Kidney (tissue), 14 donors: ENCODE data around the gene SEC14L6. TPM values are rescaled to one million over a fixed set of nuclear protein-coding genes. Genes with fewer than 3 reads are reported as not detected.
A peak's percentile ranks its signal among the peaks of the same experiment; 100 is the strongest.

ENCODE experiments used
- DNase-seq, 5 donors: peaks; one replicate each; pipeline ENCODE4 v3.0.0-alpha.2; 2013 to 2020
- FAIRE-seq: peaks from 2 replicates; lab custom pipeline; 2012; peaks lifted over from hg19 to GRCh38; lab: Jason Lieb, UNC
- H3K27ac ChIP-seq, 2 donors: one replicate each; pipeline ENCODE4 v1.7.0; 2013; ENCODE audit warnings: low read depth in 2 of 2, low read length in 2 of 2, inconsistent platforms in 1 of 2
- H3K27me3 ChIP-seq: one replicate; pipeline ENCODE4 v1.7.1; 2013; ENCODE audit warnings: low read length, inconsistent platforms; ENCODE audit not compliant: control insufficient read depth, insufficient read depth
- H3K36me3 ChIP-seq, 3 donors: one replicate each; pipeline versions ENCODE4 v1.7.0 to v1.7.1; 2013; ENCODE audit warnings: low read length in 3 of 3, control low read depth in 1 of 3, inconsistent platforms in 1 of 3; ENCODE audit not compliant: insufficient read depth in 3 of 3, control insufficient read depth in 2 of 3
- H3K4me1 ChIP-seq, 3 donors: one replicate each; pipeline versions ENCODE4 v1.7.0 to v1.7.1; 2013; ENCODE audit warnings: low read length in 3 of 3, inconsistent platforms in 1 of 3, low read depth in 1 of 3; ENCODE audit not compliant: control insufficient read depth in 2 of 3, insufficient read depth in 2 of 3
- H3K4me3 ChIP-seq, 3 donors: one replicate each; pipeline versions ENCODE4 v1.7.0 to v1.8.1; 2013; ENCODE audit warnings: low read length in 3 of 3, control low read depth in 1 of 3, inconsistent platforms in 1 of 3
- H3K9ac ChIP-seq, 3 donors: one replicate each; pipeline versions ENCODE4 v1.7.0 to v1.7.1; 2013; ENCODE audit warnings: low read length in 3 of 3, control low read depth in 1 of 3, inconsistent platforms in 1 of 3
- H3K9me3 ChIP-seq, 3 donors: one replicate each; pipeline versions ENCODE4 v1.7.0 to v1.7.1; 2013; ENCODE audit warnings: low read length in 3 of 3, control low read depth in 1 of 3, inconsistent platforms in 1 of 3; ENCODE audit not compliant: control insufficient read depth in 2 of 3, insufficient read depth in 1 of 3
- intact Hi-C: fragments of 100-400 bp; cut with DNase I; formaldehyde crosslinking; loops from one replicate; pipeline ENCODE4 v1.11.1; 2022
- polyA plus RNA-seq: library from polyadenylated mRNA; stranded (reverse); fragments of 350-450 nt; fragmentation: Illumina TruSeq; extraction: RNeasy Lipid Tissue Mini Kit (QIAGEN cat#74804); gene quantifications from one replicate; pipeline ENCODE4 v1.2.3, GENCODE V29; 2014; ENCODE audit warnings: low read depth, low replicate concordance; ENCODE audit not compliant: insufficient read depth
- total RNA-seq: library from RNA; stranded (reverse); fragmentation: NEBNext Ultra II Directional; extraction: Animal tissue kit (Norgen Biotek cat#: 25700); gene quantifications from one replicate; pipeline ENCODE4 v1.2.1, GENCODE V29; 2021
- TF ChIP-seq, protein P1 (sequence below): IDR thresholded peaks from 3 replicates; pipeline ENCODE4 v1.5.1; 2012; ENCODE audit warnings: mild to moderate bottlenecking, moderate library complexity, borderline replicate concordance; ENCODE audit not compliant: insufficient read depth; ENCODE audit errors: extremely low read depth
- donor health status: control.
- donor health status: control.
- donor health status: control.
- donor health status: control.
- donor health status: control.
- donor health status: DM: yes; HTN: yes; CAD: no.
- donor health status: Normal renal cell carcinoma (clear cell type).

SEC14L6 gene
- total and polyA plus RNA-seq, 2 donors from 2014 or later: 13.9 to 16.5 TPM

DNA sequence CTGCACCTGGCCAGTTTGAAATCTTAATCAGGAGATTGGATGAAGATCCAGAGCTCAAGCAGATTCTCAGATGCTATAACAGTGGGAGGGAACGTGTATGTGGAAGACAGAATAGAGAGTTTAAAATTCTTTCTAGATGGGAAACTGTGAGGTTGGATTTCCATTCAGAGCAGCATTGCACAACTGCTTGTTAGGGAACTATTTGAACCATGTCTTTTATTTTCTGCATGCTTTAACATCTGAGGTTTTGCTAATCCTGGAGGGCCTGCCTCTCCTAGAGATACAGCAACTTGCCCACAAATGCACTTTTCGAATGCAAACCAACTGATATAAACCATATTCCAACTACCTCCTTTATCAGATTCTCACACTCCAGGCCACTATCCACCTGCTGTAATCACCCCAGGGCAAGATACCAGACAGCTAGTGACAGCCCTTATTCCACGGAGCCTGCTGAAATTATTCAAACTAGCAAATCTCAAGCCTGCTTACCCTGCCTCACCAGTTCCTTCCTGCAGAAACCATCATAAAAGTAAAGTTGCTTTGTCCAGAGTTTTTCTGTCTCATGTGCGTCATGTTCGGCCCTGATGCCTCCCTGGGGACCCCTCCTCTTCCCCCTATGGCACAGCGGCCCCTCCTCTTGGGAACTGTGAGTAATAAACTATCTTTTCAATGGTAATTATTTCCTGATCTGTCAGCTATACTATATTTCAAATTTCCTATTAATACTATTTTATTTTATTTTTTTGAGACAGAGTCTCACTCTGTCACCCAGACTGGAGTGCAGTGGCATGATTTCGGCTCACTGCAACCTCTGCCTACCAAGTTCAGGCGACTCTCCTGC lies 22.7 kb downstream of the SEC14L6 start:
- no peak overlapping the region for H3K27ac ChIP-seq
- H3K4me3 ChIP-seq: no peak overlapping the region
- no peak overlapping the region for H3K9ac ChIP-seq
- FAIRE-seq: no peak
- H3K4me1 ChIP-seq: no peaks in the 10 kb centered on the region
- no peaks in the 10 kb centered on the region for H3K9me3 ChIP-seq
- no peaks in the 10 kb centered on the region for H3K27me3 ChIP-seq
- no peaks in the 10 kb centered on the region for H3K36me3 ChIP-seq
- DNase-seq: no peak
- intact Hi-C loops: no loop called here
- TF ChIP-seq, protein P1, sequence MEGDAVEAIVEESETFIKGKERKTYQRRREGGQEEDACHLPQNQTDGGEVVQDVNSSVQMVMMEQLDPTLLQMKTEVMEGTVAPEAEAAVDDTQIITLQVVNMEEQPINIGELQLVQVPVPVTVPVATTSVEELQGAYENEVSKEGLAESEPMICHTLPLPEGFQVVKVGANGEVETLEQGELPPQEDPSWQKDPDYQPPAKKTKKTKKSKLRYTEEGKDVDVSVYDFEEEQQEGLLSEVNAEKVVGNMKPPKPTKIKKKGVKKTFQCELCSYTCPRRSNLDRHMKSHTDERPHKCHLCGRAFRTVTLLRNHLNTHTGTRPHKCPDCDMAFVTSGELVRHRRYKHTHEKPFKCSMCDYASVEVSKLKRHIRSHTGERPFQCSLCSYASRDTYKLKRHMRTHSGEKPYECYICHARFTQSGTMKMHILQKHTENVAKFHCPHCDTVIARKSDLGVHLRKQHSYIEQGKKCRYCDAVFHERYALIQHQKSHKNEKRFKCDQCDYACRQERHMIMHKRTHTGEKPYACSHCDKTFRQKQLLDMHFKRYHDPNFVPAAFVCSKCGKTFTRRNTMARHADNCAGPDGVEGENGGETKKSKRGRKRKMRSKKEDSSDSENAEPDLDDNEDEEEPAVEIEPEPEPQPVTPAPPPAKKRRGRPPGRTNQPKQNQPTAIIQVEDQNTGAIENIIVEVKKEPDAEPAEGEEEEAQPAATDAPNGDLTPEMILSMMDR: no peak

DNA sequence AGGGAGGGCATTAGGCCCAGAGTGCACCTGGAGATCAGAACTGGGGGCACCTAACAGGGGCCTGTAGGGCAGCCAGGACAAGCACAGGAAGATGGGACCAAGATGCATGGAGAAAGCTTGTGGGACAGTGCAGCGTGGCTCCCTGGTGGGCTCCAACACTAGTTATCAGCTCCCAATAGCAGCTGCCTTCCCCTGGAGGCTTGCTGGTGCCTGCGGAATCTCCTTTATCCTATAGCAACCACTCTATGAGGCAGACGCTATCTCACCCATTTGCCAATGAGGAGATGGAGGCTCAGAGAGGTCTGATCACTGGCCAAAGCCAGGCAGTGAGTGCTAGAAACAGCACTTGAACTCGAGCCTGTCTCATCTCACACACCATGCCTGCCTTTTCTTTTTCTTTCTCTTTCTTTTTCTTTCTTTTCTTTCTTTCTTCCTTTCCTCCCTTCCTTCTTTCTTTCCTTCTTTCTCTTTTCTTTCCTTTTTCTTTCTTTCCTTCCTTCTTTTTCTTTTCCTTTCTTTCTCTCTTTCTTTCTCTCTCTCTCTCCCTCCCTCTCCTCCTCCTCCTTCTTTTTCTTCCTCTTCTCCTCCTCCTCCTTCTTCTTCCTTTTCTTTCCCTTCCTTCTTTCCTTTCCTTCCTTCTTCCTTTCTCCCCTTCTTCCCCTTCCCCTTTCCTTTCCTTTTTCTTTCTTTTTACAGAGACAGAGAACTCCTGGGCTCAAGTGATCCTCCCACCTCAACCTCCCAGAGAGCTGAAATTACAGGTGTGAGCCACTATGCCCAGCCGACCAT lies 25.0 kb downstream of the SEC14L6 start:
- Histone ChIP-seq H3K9me3 (no peaks in the 10 kb centered on the region), H3K4me1 (no peaks in the 10 kb centered on the region), H3K36me3 (no peaks in the 10 kb centered on the region), H3K27ac (no peak overlapping the region), H3K9ac (no peak overlapping the region), H3K27me3 (no peaks in the 10 kb centered on the region), H3K4me3 (no peak overlapping the region)
- TF ChIP-seq, protein P1: no peak
- no peak for FAIRE-seq
- intact Hi-C loops: no loop called here
- peak in 1 of 5 donors; percentile 46 for DNase-seq

DNA sequence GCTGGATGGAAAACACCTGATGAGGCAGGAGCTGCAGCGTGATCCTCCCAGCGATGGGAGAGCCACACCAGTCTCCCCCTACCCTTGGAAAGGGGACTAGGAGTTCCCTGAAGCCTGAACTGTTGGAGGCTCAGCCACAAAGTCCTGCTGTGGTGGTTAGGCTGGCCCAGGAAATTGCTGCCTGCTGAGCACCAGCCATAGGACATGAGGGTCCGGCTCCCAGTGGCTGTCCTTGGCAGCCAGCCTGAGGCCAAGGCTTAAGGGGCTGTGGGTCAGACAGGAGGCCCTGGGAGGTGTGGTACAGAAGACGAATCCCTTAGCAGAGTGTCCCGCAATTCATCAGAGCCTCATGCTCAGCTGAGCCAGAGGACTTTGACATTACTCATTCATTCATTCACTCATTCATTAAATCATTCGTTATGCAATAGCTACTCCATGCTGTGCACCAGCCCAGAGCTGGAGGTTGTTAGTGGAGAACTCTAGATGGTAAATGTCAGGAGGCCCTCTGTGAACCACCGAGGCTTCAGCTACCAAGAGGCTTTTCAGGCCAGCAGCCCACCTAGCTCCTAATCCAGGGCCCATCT lies 26.6 kb downstream of the SEC14L6 start:
- FAIRE-seq (no peak), DNase-seq (peak in 1 of 5 donors; percentile 22)
- Histone ChIP-seq H3K4me3 (no peak overlapping the region), H3K27ac (no peak overlapping the region), H3K27me3 (no peaks in the 10 kb centered on the region), H3K9ac (no peak overlapping the region), H3K9me3 (no peaks in the 10 kb centered on the region), H3K36me3 (no peaks in the 10 kb centered on the region), H3K4me1 (no peaks in the 10 kb centered on the region)
- intact Hi-C loops: no loop called here
- TF ChIP-seq, protein P1: no peak
